K562 (cell line): Measurements from ENCODE around the gene MYO18B. TPM values are rescaled to one million over a fixed set of nuclear protein-coding genes. Genes with fewer than 3 reads are reported as not detected.

Experiments used
- ATAC-seq: fragments of 200-7000 bp; cut with Tn5 transposase; 3 replicates; pipeline ENCODE4 v1.9.1; 2020; ENCODE audit warnings: moderate library complexity
- BruUV-seq: library from RNA; stranded (reverse); fragments of 400-500 nt; replicated peaks from 2 replicates; lab custom pipeline; 2021; lab: Mats Ljungman, UMichigan
- CTCF ChIA-PET: fragments of 300-600 bp; formaldehyde crosslinking; extraction: SDS; loops from one replicate; lab custom pipeline; 2021; ENCODE audit warnings: low intra/inter-chr PET ratio; lab: Yijun Ruan, JAX
- POLR2A ChIA-PET: fragments of 300-600, 350-650 bp; sonication (Branson Sonifier 250); formaldehyde crosslinking; extraction: SDS; loops from one replicate; lab custom pipeline; 2021; ENCODE audit warnings: antibody characterized with exemption, inconsistent platforms; lab: Yijun Ruan, JAX
- DNase-seq, 4 experiments: peaks; one replicate each; pipeline versions ENCODE4 v3.0.0 to v3.0.0-alpha.2; 2011 to 2018; ENCODE audit warnings: low spot score in 3 of 4, mixed read lengths in 3 of 4; ENCODE audit errors: extremely low read depth in 1 of 4
- FAIRE-seq: peaks from 2 replicates; lab custom pipeline; 2011; peaks lifted over from hg19 to GRCh38; lab: Jason Lieb, UNC
- H2AFZ ChIP-seq: 2 replicates; pipeline ENCODE4 v1.6.0; 2011; ENCODE audit warnings: low read depth, low read length, control low read depth, inconsistent platforms
- H3K27ac ChIP-seq: fragments of 200-600 bp; 3 replicates; pipeline ENCODE4 v1.8.0; 2011; ENCODE audit warnings: low read depth, mild to moderate bottlenecking, control low read depth, inconsistent platforms, low read length, moderate library complexity, mixed read lengths; ENCODE audit errors: extremely low read depth
- H3K27me3 ChIP-seq, 2 experiments: fragments of 300-600 bp in 1 of 2; 2 replicates in 1 of 2; 3 replicates in 1 of 2; pipeline versions ENCODE4 v1.6.0 to v1.8.0; 2011; ENCODE audit warnings: inconsistent platforms in 2 of 2, low read length in 2 of 2, mild to moderate bottlenecking in 1 of 2, mixed read lengths in 1 of 2, moderate library complexity in 1 of 2; ENCODE audit not compliant: control insufficient read depth in 2 of 2, insufficient read depth in 2 of 2
- H3K36me3 ChIP-seq: fragments of 300-600 bp; 3 replicates; pipeline ENCODE4 v1.8.0; 2011; ENCODE audit warnings: mild to moderate bottlenecking, low read length, inconsistent platforms; ENCODE audit not compliant: control insufficient read depth, insufficient read depth
- H3K4me1 ChIP-seq, 2 experiments: fragments of 200-600 bp in 1 of 2; replicated peaks in 1 of 2; 2 replicates in 1 of 2; 3 replicates in 1 of 2; pipeline versions ENCODE4 v1.5.1 to v1.8.0; 2011; ENCODE audit warnings: inconsistent platforms in 2 of 2, low read length in 2 of 2, mild to moderate bottlenecking in 1 of 2, mixed read lengths in 1 of 2, moderate library complexity in 1 of 2; ENCODE audit not compliant: control insufficient read depth in 2 of 2, insufficient read depth in 2 of 2
- H3K4me2 ChIP-seq: 2 replicates; pipeline ENCODE4 v1.6.1; 2011; ENCODE audit warnings: low read length, control low read depth, inconsistent platforms, mixed read lengths; ENCODE audit not compliant: insufficient read depth
- H3K4me3 ChIP-seq: fragments of 200-600 bp; sonication (generic), shearing (Covaris generic); 2 replicates; pipeline ENCODE4 v1.5.1; 2016; ENCODE audit warnings: control low read depth, inconsistent platforms
- H3K79me2 ChIP-seq: fragments of 200-600 bp; 3 replicates; pipeline ENCODE4 v1.8.0; 2011; ENCODE audit warnings: low read length, inconsistent platforms; ENCODE audit not compliant: control insufficient read depth, insufficient read depth
- H3K9ac ChIP-seq, 2 experiments: 2 replicates each; pipeline versions ENCODE4 v1.6.0 to v1.6.1; 2011; ENCODE audit warnings: low read depth in 2 of 2, low read length in 2 of 2, control low read depth in 1 of 2, inconsistent platforms in 1 of 2, mild to moderate bottlenecking in 1 of 2, mixed read lengths in 1 of 2; ENCODE audit not compliant: insufficient read depth in 1 of 2
- H3K9me1 ChIP-seq: one replicate; pipeline ENCODE4 v1.6.0; 2011; ENCODE audit warnings: inconsistent platforms, mild to moderate bottlenecking, low read length, moderate library complexity; ENCODE audit not compliant: control insufficient read depth, insufficient read depth
- H3K9me3 ChIP-seq: replicated peaks from 2 replicates; pipeline ENCODE4 v1.5.1; 2011; ENCODE audit warnings: low read depth, low read length, inconsistent platforms; ENCODE audit not compliant: control insufficient read depth, insufficient read depth
- H4K20me1 ChIP-seq: replicated peaks from 2 replicates; pipeline ENCODE4 v1.6.1; 2011; ENCODE audit warnings: low read length, inconsistent platforms, mixed read lengths; ENCODE audit not compliant: control insufficient read depth, insufficient read depth
- BCOR ChIP-seq: fragments of 450-650 bp; IDR thresholded peaks from 2 replicates; pipeline ENCODE4 v1.6.1; 2016
- NUFIP1 ChIP-seq: fragments of 450-650 bp; IDR thresholded peaks from 2 replicates; pipeline ENCODE4 v1.6.1; 2018; ENCODE audit not compliant: partially characterized antibody
- RBM25 ChIP-seq: fragments of 200-400 bp; formaldehyde crosslinking; IDR thresholded peaks from 2 replicates; pipeline ENCODE4 v1.6.1; 2018; ENCODE audit warnings: low read length, low read depth, moderate library complexity; ENCODE audit not compliant: severe bottlenecking
- ZFP36 ChIP-seq: fragments of 150-350 bp; IDR thresholded peaks from 2 replicates; pipeline ENCODE4 v1.6.1; 2018; ENCODE audit warnings: low read length, low read depth; ENCODE audit not compliant: partially characterized antibody
- ZNF407 ChIP-seq: fragments of 450-650 bp; IDR thresholded peaks from 2 replicates; pipeline ENCODE4 v1.6.1; 2016; ENCODE audit warnings: low read depth
- in situ Hi-C: fragments of 300-500 bp; cut with MboI; formaldehyde crosslinking; loops from 4 replicates; pipeline ENCODE4 v1.15.0; 2018; ENCODE audit warnings: inconsistent platforms, mixed read lengths
- intact Hi-C: fragments of 100-400 bp; cut with micrococcal nuclease; formaldehyde crosslinking; loops from 2 replicates; pipeline ENCODE4 v1.14.2; 2022
- polyA plus RNA-seq, 8 experiments: library from polyadenylated mRNA; depleted of rRNA in 4 of 8; stranded (reverse) in 5 of 8; unstranded in 3 of 8; fragments of >200 nt; fragmentation: Nextera tagmentation in 2 of 8; fragmentation: Illumina TruSeq in 1 of 8; extraction: Ambion mirVana in 2 of 8; extraction: Trizol in 1 of 8; gene quantifications; 2 replicates each; pipeline versions ENCODE4 v1.2.1 to v1.2.3, GENCODE V29; 2011 to 2014; ENCODE audit warnings: inconsistent platforms in 1 of 8, missing spikeins in 1 of 8
- total RNA-seq, 7 experiments: library from RNA; depleted of rRNA in 6 of 7; stranded (reverse); fragments of >200 nt in 6 of 7; fragmentation: Illumina TruSeq in 2 of 7; extraction: Trizol in 2 of 7; gene quantifications; 2 replicates each; pipeline versions ENCODE4 v1.2.1 to v1.2.3, GENCODE V29; 2011 to 2021; ENCODE audit warnings: low replicate concordance in 1 of 7

Gene MYO18B
- total and polyA plus RNA-seq, 9 of the 15 experiments (the other 6 are each of a cell fraction or from before 2014, with no cell fraction given), result 0.06 to 7.0 (median 4.3) TPM

- H3K9me3 ChIP-seq, result no peaks in the 10 kb centered on the region
- H3K9ac ChIP-seq, result no peak overlapping the region
- ChIA-PET POLR2A (interaction anchor here (0.5 kb wide), 1 partner anchor 425 kb away, joined by 3 read pairs; no protein-coding TSS in a partner anchor), CTCF (no interaction called here)
- BruUV-seq, result no TSS peak
- intact Hi-C loops, result no loop called here
- FAIRE-seq (no peak), ATAC-seq (no peak), DNase-seq (no peak)
- no peak overlapping the region for H3K4me2 ChIP-seq
- H3K36me3 ChIP-seq, result peaks cover 59% of the 10 kb centered on the region; the same call in 2 of the 3 replicates
- H3K27me3 ChIP-seq, result no peaks in the 10 kb centered on the region
- no peaks in the 10 kb centered on the region for H4K20me1 ChIP-seq
- peak; percentile 54; the same call in 1 of the 2 replicates for TF ChIP-seq BCOR
- TF ChIP-seq RBM25, result peak; percentile 67
- TF ChIP-seq NUFIP1, result no peak
- TF ChIP-seq ZFP36, result peak; percentile 74
- TF ChIP-seq ZNF407, result no peak
- H2AFZ ChIP-seq, result no peak overlapping the region
- no peaks in the 10 kb centered on the region for H3K4me1 ChIP-seq
- no peaks in the 10 kb centered on the region for H3K79me2 ChIP-seq
- H3K9me1 ChIP-seq, result no peaks in the 10 kb centered on the region
- no peak overlapping the region for H3K4me3 ChIP-seq
- in situ Hi-C loops, result no loop called here
- H3K27ac ChIP-seq, result no peak overlapping the region
Observed at GRCh38 chr22:25828422-25828821, 86.4 kb downstream of the MYO18B start.
